Ishikawa (cell line): ENCODE results near the gene MYOZ3.

Experiments used
- CEBPB ChIP-seq: IDR thresholded peaks from 2 replicates; pipeline ENCODE4 v1.6.1; 2012
- CREB1 ChIP-seq: IDR thresholded peaks from 2 replicates; pipeline ENCODE4 v1.6.1; 2012; ENCODE audit warnings: low read depth
- EGR1 ChIP-seq: IDR thresholded peaks from 2 replicates; pipeline ENCODE4 v1.6.1; 2012
- EP300 ChIP-seq: IDR thresholded peaks from 2 replicates; pipeline ENCODE4 v1.6.1; 2012; ENCODE audit warnings: borderline replicate concordance
- FOXM1 ChIP-seq: IDR thresholded peaks from 2 replicates; pipeline ENCODE4 v1.6.1; 2012; ENCODE audit warnings: low read depth, borderline replicate concordance
- NFIC ChIP-seq: IDR thresholded peaks from 2 replicates; pipeline ENCODE4 v1.6.1; 2012
- RAD21 ChIP-seq: IDR thresholded peaks from 2 replicates; pipeline ENCODE4 v1.6.1; 2012; ENCODE audit warnings: low read depth
- TAF1 ChIP-seq: IDR thresholded peaks from 2 replicates; pipeline ENCODE4 v1.6.1; 2012; ENCODE audit warnings: low read depth, mild to moderate bottlenecking
- TCF12 ChIP-seq: IDR thresholded peaks from 2 replicates; pipeline ENCODE4 v1.6.1; 2012; ENCODE audit warnings: low read depth
- TEAD4 ChIP-seq: IDR thresholded peaks from 2 replicates; pipeline ENCODE4 v1.6.1; 2012
- YY1 ChIP-seq: IDR thresholded peaks from 2 replicates; pipeline ENCODE4 v1.6.1; 2012; ENCODE audit warnings: low read depth
- ZBTB7A ChIP-seq: IDR thresholded peaks from 2 replicates; pipeline ENCODE4 v1.6.1; 2012; ENCODE audit warnings: low read depth
- TF ChIP-seq, protein P1 (sequence below): IDR thresholded peaks from 2 replicates; pipeline ENCODE4 v1.6.1; 2012; ENCODE audit warnings: low read depth, mild to moderate bottlenecking
- TF ChIP-seq, protein P2 (sequence below): IDR thresholded peaks from 2 replicates; pipeline ENCODE4 v1.6.1; 2012
- TF ChIP-seq, protein P3 (sequence below): IDR thresholded peaks from 2 replicates; pipeline ENCODE4 v1.6.1; 2012

MYOZ3 gene

DNA sequence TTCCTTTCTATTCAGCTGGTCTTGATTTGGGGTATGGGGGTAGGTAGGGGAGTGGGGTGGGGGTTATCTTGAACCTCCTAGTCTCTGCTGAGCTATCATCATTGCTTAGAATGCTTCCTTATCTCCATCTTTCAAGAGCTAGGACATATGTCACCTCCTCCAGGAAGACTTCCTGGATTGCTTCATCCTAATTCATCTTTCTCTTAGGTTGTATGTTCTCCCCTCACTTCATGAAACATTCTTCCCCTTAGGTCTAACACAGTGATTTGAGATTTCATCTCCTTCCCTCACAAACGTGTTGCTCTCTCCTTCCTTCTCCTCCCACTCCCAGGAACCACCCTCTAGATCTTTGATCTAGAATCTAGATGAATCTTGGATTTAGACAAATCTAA is 23.0 kb upstream of the MYOZ3 start:
- TF ChIP-seq RAD21 = no peak
- TF ChIP-seq, protein P1, sequence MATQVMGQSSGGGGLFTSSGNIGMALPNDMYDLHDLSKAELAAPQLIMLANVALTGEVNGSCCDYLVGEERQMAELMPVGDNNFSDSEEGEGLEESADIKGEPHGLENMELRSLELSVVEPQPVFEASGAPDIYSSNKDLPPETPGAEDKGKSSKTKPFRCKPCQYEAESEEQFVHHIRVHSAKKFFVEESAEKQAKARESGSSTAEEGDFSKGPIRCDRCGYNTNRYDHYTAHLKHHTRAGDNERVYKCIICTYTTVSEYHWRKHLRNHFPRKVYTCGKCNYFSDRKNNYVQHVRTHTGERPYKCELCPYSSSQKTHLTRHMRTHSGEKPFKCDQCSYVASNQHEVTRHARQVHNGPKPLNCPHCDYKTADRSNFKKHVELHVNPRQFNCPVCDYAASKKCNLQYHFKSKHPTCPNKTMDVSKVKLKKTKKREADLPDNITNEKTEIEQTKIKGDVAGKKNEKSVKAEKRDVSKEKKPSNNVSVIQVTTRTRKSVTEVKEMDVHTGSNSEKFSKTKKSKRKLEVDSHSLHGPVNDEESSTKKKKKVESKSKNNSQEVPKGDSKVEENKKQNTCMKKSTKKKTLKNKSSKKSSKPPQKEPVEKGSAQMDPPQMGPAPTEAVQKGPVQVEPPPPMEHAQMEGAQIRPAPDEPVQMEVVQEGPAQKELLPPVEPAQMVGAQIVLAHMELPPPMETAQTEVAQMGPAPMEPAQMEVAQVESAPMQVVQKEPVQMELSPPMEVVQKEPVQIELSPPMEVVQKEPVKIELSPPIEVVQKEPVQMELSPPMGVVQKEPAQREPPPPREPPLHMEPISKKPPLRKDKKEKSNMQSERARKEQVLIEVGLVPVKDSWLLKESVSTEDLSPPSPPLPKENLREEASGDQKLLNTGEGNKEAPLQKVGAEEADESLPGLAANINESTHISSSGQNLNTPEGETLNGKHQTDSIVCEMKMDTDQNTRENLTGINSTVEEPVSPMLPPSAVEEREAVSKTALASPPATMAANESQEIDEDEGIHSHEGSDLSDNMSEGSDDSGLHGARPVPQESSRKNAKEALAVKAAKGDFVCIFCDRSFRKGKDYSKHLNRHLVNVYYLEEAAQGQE = no peak
- TF ChIP-seq FOXM1 = no peak
- TF ChIP-seq TAF1 = no peak
- no peak for TF ChIP-seq EP300
- TF ChIP-seq EGR1 = no peak
- TF ChIP-seq NFIC = no peak
- TF ChIP-seq, protein P2, sequence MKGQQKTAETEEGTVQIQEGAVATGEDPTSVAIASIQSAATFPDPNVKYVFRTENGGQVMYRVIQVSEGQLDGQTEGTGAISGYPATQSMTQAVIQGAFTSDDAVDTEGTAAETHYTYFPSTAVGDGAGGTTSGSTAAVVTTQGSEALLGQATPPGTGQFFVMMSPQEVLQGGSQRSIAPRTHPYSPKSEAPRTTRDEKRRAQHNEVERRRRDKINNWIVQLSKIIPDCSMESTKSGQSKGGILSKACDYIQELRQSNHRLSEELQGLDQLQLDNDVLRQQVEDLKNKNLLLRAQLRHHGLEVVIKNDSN = no peak
- no peak for TF ChIP-seq ZBTB7A
- TF ChIP-seq CEBPB = no peak
- no peak for TF ChIP-seq CREB1
- TF ChIP-seq YY1 = no peak
- no peak for TF ChIP-seq TEAD4
- TF ChIP-seq, protein P3, sequence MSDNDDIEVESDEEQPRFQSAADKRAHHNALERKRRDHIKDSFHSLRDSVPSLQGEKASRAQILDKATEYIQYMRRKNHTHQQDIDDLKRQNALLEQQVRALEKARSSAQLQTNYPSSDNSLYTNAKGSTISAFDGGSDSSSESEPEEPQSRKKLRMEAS = no peak
- no peak for TF ChIP-seq TCF12

DNA sequence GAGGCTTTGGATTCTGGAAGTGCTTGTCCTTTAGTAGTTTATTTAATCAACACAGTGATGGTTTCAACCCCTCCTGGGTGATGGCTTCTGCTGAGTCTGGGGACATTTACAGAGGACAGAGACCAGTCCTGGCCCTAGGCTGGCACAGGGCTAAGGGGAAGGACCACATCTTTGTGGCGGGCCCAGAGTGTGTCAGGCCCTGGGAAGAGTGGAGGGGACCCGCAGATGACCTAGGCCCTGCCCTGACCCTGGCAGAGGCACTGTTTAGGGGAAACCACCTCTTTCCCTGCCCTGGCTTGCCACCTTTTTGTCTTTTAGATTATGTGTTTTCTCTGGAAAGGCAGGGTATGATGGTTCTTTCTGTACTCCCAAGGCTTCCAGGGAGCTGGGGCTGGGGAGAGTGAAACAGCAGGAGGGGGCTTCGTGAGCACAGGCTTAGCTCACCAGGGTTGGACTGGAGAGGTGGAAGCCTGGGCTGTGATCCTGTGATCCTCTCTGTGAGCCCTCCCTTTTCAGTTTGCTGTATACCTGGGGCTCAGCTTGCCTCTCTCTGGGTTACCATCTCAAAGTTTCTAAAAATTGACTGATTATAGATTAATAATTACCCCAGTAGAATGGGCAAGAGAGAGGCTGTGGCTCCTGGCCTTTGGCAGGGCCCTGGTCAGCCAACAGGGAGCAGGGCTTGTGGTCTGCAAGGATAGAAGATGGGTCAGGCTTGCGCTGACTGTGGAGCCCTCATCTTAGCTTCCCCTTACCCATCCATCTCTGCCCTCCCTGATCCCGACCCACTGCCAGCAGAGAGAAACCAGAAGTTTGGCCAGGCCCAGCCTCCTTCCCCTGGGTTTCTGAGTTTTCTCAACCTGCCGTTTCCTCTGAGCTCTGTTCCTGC is 22.3 kb upstream of the MYOZ3 start:
- TF ChIP-seq, protein P3 = no peak
- no peak for TF ChIP-seq YY1

DNA sequence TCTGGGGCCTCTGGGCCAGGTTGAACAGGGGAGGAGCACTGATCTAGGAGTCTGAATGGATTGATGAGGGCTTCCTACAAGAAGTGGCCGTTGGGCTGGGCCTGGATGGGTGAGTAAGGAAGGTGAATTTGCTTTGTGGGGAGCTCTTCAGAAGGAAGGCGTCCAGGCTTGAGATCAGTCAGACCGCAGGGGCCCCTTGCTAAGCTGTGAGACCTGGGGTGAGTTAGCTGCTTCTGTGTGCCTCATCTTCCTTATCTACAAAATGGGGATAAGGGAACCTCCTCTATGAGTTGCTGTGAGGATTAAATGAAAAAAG is 21.7 kb upstream of the MYOZ3 start:
- TF ChIP-seq, protein P1 = no peak
- TF ChIP-seq RAD21 (no peak), EGR1 (no peak), EP300 (no peak), ZBTB7A (no peak), TEAD4 (no peak), TAF1 (no peak), TCF12 (no peak), YY1 (no peak), CREB1 (no peak), CEBPB (no peak)
- TF ChIP-seq, protein P3 = no peak
- TF ChIP-seq, protein P2 = no peak

DNA sequence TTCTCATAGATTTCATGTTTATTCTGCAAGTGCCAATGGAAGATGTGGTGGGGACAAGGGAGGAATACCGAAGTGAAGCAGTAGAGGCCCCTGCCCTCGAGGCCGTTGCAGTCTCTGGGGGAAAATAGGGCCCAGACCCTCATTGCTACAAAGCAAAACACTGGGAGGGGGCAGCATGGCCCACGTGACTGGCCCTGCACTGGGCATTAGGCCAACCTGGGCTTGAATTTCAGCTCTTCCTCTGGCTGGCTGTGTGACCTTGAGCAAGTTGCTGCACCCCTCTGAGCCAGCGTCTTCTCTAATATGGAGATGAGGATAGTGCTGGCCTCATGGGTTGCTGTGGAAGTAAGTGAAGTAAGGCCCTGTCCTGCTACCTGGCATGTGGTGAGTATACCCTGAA is 21.3 kb upstream of the MYOZ3 start:
- TF ChIP-seq, protein P2 = peak; percentile 60; the same call in 1 of the 2 replicates
- no peak for TF ChIP-seq NFIC

DNA sequence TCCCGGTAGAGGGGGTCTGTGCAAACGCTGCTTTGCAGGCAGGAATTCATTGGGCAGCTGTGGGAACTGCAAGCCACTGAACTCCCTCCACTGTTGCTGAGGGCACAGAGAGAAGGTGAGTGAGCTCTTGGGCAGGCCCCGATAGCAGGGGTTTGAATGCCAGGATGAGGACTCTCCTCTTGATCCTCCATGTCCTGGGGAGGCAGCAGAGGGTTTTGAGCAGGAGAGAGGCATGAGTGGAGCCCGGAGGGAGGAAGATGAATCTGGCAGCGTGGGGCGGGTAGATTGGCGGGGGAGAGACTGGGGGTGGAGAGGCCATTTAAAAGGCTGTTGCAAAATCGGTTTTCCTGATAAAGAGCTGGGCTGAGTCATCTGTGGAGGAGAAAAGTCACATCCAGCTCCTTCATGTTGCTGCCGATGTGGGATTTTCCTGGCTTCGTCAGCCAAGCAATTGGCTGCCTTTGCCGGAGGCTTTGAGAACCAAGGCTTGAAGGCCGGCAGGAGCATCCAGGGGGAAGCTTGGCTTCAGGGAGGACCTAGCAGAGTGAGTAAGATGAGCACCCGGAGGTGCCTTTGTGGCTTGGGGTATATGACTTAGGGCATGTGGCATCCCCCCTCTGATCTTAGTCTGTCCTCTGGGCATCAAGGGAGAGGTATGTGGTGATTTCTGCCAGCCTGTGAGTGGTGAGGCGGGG is 20.6 kb upstream of the MYOZ3 start, which contains the start of gene SYNPO:
SYNPO (plus strand) TSS at position 350 of the 695 bp plus-strand sequence. CDS start 7,616 bp downstream, outside the sequence.
- TF ChIP-seq CEBPB (no peak), FOXM1 (no peak), EGR1 (no peak), TCF12 (no peak), RAD21 (no peak), TEAD4 (no peak), CREB1 (no peak), TAF1 (no peak)
- TF ChIP-seq, protein P3 = no peak
- TF ChIP-seq, protein P2 = no peak
